Thyroid gland (tissue), 4 donors: ENCODE measurements around the gene PHF14.

Experiments used
- CTCF ChIP-seq, 6 experiments: fragments of 200-600 bp in 3 of 6; fragments of 450-650 bp in 3 of 6; sonication (generic) in 3 of 6; IDR thresholded peaks; one replicate each; pipeline ENCODE4 v1.5.1; 2016 to 2019; ENCODE audit warnings: antibody characterized with exemption in 6 of 6, mild to moderate bottlenecking in 2 of 6, inconsistent platforms in 1 of 6, moderate library complexity in 1 of 6
- POLR2A ChIP-seq, 2 donors: fragments of 450-650 bp; IDR thresholded peaks; one replicate each; pipeline ENCODE4 v1.6.1; 2017; ENCODE audit warnings: antibody characterized with exemption in 2 of 2, mild to moderate bottlenecking in 2 of 2, moderate library complexity in 1 of 2

DNA sequence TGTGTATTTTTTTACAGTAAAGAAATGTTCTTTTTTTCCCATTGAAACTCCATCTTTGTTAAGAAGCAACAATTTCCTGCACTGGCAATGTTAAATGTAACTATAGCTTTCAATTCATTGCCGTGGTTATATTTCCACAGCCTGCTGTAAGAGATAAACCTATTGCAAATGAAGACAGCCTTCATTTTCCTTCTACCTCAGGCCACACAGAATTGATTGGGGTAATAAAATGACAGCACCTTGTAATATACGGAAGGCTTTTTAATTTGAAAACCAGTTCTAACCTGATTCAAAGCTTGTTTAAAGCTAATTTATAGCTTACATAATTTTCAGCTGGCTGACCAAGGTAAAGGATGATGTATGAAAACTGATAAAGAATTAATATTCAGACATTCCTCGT is 161.9 kb downstream of the PHF14 start:
- TF ChIP-seq CTCF (IDR thresholded peaks at IDR 0.05) (no peak), POLR2A (IDR thresholded peaks at IDR 0.05) (no peak)
